HG03103 (cell line): ENCODE results near the gene RPL14.

Experiments used
- ATAC-seq: cut with Tn5 transposase; IDR thresholded peaks from one replicate; pipeline ENCODE4 v1.9.1; 2021; ENCODE audit warnings: low read depth; ENCODE audit not compliant: unreplicated experiment

Gene RPL14

GRCh38 chr3:40516201-40516600 lies 59.1 kb downstream of the RPL14 start:
- ATAC-seq: no peak

GRCh38 chr3:40518067-40518466 lies 60.9 kb downstream of the RPL14 start:
- no peak for ATAC-seq
